ENCODE data around the gene SLC6A18.

The SLC6A18 gene

GRCh38 chr5:1204693-1205242 is 20.4 kb upstream of the SLC6A18 start:
- DNase-seq: no peak

- no peak for DNase-seq
These were observed 19.7 kb upstream of the SLC6A18 start for GRCh38 chr5:1205255-1206180.

GRCh38 chr5:1206521-1207412 is 18.4 kb upstream of the SLC6A18 start:
- no peak for DNase-seq

GRCh38 chr5:1207555-1207954 is 17.6 kb upstream of the SLC6A18 start:
- no peak for DNase-seq

GRCh38 chr5:1208221-1208742 is 16.9 kb upstream of the SLC6A18 start:
- no peak for DNase-seq

GRCh38 chr5:1208743-1209488 is 16.3 kb upstream of the SLC6A18 start:
- DNase-seq: no peak

- no peak for DNase-seq
These were observed 15.7 kb upstream of the SLC6A18 start for GRCh38 chr5:1209489-1209852.

GRCh38 chr5:1209896-1210776 is 15.0 kb upstream of the SLC6A18 start:
- DNase-seq: no peak

- no peak for DNase-seq
These were observed 14.3 kb upstream of the SLC6A18 start for GRCh38 chr5:1210832-1211251.

- no peak for DNase-seq
These were observed 13.5 kb upstream of the SLC6A18 start for GRCh38 chr5:1211701-1212100.

GRCh38 chr5:1212271-1212670 is 12.9 kb upstream of the SLC6A18 start:
- DNase-seq: no peak

- DNase-seq: no peak
These were observed 12.3 kb upstream of the SLC6A18 start for GRCh38 chr5:1212881-1213280.

GRCh38 chr5:1213508-1214162 is 11.5 kb upstream of the SLC6A18 start:
- DNase-seq: no peak

- DNase-seq: no peak
These were observed 10.8 kb upstream of the SLC6A18 start for GRCh38 chr5:1214163-1214935.

- no peak for DNase-seq
These were observed 10.3 kb upstream of the SLC6A18 start for GRCh38 chr5:1214936-1215220.

- DNase-seq: no peak
These were observed 9.7 kb upstream of the SLC6A18 start for GRCh38 chr5:1215320-1216096.

GRCh38 chr5:1216211-1216917 is 8.8 kb upstream of the SLC6A18 start:
- no peak for DNase-seq

GRCh38 chr5:1216918-1217295 is 8.3 kb upstream of the SLC6A18 start:
- DNase-seq: no peak

All from activated CD8-positive, alpha-beta memory T cell treated with anti-CD3 and anti-CD28 coated beads, Interleukin-2, amount 50 U/mL, for 48 hours (primary cell).